ENCODE data around the gene SLC16A13.

DNA sequence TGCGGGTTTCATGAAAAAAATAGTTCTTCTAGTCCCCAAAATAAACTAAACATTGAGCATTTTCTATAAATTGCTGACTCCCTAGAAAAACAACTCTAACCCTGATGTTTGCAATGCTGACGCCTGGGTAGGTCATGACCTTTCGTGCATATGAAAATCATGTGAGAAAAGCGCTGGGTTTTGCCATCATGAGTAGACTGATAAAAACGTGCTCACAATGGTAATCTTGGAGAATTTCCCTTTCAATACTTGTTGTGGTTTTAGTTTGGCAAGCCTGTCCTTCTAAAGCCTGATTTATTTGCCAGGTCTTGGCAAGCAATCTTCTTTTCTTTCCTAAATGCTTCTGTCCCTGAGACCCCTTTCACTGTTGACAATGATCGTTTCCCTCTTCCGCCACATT, 48.3 kb downstream of the SLC16A13 start:
- TF ChIP-seq CTCF (IDR thresholded peaks at IDR 0.05; ENCODE audit: poor library complexity) = no peak
- no peak for TF ChIP-seq EZH2 (IDR thresholded peaks at IDR 0.05; ENCODE audit: borderline replicate concordance)
- no peak for TF ChIP-seq EZH2phosphoT487 (IDR thresholded peaks at IDR 0.05; ENCODE audit: low read depth, severe bottlenecking, unreplicated experiment)

Measured in hepatocyte (in vitro differentiated cells).